Effector memory CD4-positive, alpha-beta T cell (primary cell): ENCODE data around the gene SLC39A1.
"Not testable (repeated sequence)": the region's sequence is repeated elsewhere in the genome, so short reads cannot be mapped to it uniquely, and the experiment has no call there.

ENCODE experiments used
- DNase-seq, 3 donors: peaks; one replicate each; pipeline ENCODE4 v3.0.0-alpha.2; 2020
- H3K27ac ChIP-seq: 2 replicates; pipeline ENCODE4 v1.7.0; 2013; ENCODE audit warnings: mild to moderate bottlenecking, low read length, moderate library complexity; ENCODE audit not compliant: insufficient read depth, poor library complexity, severe bottlenecking
- H3K27me3 ChIP-seq: replicated peaks from 2 replicates; pipeline ENCODE4 v1.7.0; 2013; ENCODE audit warnings: mild to moderate bottlenecking, low read length; ENCODE audit not compliant: insufficient read depth, control insufficient read depth, poor library complexity, severe bottlenecking
- H3K36me3 ChIP-seq: 2 replicates; pipeline ENCODE4 v1.7.0; 2013; ENCODE audit warnings: mild to moderate bottlenecking, low read length, moderate library complexity; ENCODE audit not compliant: control insufficient read depth, insufficient read depth
- H3K4me1 ChIP-seq: 2 replicates; pipeline ENCODE4 v1.7.0; 2013; ENCODE audit warnings: low read length, mild to moderate bottlenecking; ENCODE audit not compliant: control insufficient read depth, insufficient read depth, poor library complexity, severe bottlenecking
- H3K4me3 ChIP-seq: 2 replicates; pipeline ENCODE4 v1.7.0; 2013; ENCODE audit warnings: low read length, low read depth, mild to moderate bottlenecking; ENCODE audit not compliant: insufficient read depth, poor library complexity, severe bottlenecking
- H3K9me3 ChIP-seq: 2 replicates; pipeline ENCODE4 v1.7.0; 2013; ENCODE audit warnings: mild to moderate bottlenecking, low read length, moderate library complexity; ENCODE audit not compliant: control insufficient read depth
- total RNA-seq, 3 donors: gene quantifications; one replicate each; lab custom pipeline; 2026; lab: John Stamatoyannopoulos, UW

Gene SLC39A1
- total RNA-seq, result 1.0 to 4.4 (median 3.9) reads per million in 3 donors

DNA sequence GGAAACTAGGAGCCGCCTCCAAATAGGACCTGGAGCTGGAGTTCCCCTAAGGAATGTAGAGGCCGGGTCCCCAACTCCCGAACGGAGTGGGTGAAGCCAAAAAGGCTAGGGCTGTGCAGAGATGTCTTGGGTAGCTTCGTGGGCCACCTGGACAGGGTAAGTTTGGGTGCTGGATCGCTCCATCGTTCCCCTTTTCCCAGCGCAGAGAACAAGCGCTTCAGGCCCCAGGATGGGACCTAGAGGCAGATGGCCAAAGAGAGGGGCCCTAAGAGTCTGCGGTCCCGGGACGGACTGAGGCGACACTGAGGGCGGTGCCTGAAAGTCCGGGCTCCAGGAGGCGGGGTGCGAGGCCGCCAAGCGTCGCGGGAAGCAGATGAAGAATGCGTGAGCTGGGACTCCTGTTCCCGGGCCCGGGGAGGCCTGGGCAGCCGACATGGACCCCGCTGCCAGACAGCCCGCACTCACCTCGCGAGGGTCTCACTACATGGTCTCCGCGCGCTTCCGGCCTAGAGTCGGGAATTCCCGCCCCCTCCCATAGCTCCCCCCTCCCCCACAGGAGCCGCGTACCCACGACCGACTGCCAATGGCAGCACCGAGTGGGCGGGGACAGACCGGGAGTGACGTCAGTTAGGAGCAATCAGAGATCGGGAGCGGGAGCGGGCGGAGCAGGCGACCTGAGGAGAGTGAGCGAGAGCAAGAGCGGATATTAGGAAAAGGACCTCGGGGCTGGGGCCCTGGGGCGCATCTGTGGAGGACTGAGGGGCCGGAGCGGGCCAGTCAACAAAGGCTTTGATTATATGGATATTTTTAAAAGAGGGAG lies at the start of gene SLC39A1:
TSS of gene SLC39A1 (minus strand) at position 508 of the 820 bp plus-strand sequence. CDS start 822 bp downstream, outside the sequence.
- peak within 1 kb of the TSS; percentile 71 for H3K4me3 ChIP-seq
- peaks cover 32% of the 10 kb centered on the region for H3K4me1 ChIP-seq
- peak; percentile 91 to 96 (median 93) for DNase-seq
- peaks cover 8% of the 10 kb centered on the region for H3K36me3 ChIP-seq
- peak within 1 kb of the TSS; percentile 85 for H3K27ac ChIP-seq
- H3K9me3 ChIP-seq, result no peaks in the 10 kb centered on the region
- H3K27me3 ChIP-seq, result no peaks in the 10 kb centered on the region

- not testable (repeated sequence) for H3K27ac ChIP-seq, DNase-seq, H3K27me3 ChIP-seq, H3K36me3 ChIP-seq, H3K4me3 ChIP-seq, H3K9me3 ChIP-seq, H3K4me1 ChIP-seq
Measured at GRCh38 chr1:154012543-154012942, 49.2 kb upstream of the SLC39A1 start.

- Histone ChIP-seq H3K9me3 (no peaks in the 10 kb centered on the region), H3K4me1 (no peaks in the 10 kb centered on the region), H3K27me3 (no peaks in the 10 kb centered on the region), H3K36me3 (no peaks in the 10 kb centered on the region), H3K27ac (no peak overlapping the region), H3K4me3 (no peak overlapping the region)
- no peak for DNase-seq
Measured at GRCh38 chr1:154012129-154012528, 48.8 kb upstream of the SLC39A1 start.

DNA sequence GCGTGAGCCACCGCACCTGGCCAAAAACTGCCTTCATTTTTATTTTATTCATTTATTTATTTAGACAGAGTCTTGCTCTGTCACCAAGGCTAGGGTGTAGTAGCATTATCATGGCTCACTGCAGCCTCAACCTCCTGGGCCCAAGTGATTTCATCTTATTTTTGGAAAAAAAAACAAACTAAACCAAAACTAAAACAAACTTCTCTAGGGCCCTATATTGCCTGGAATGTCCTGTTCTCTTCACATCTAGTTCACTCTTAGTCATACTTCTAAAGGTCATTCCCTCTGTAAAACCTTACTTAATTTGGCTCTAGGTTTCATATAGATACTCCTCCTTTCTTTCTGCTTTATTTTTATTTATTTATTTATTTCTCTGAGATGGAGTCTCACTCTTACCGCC lies 42.8 kb upstream of the SLC39A1 start:
- Histone ChIP-seq H3K27ac (no peak overlapping the region), H3K9me3 (no peaks in the 10 kb centered on the region), H3K4me1 (no peaks in the 10 kb centered on the region), H3K4me3 (no peak overlapping the region), H3K36me3 (no peaks in the 10 kb centered on the region), H3K27me3 (no peaks in the 10 kb centered on the region)
- DNase-seq, result no peak

- DNase-seq, result no peak
- H3K36me3 ChIP-seq, result peaks cover 4% of the 10 kb centered on the region
- H3K4me1 ChIP-seq, result no peaks in the 10 kb centered on the region
Measured at GRCh38 chr1:154000420-154000819, 37.1 kb upstream of the SLC39A1 start.

DNA sequence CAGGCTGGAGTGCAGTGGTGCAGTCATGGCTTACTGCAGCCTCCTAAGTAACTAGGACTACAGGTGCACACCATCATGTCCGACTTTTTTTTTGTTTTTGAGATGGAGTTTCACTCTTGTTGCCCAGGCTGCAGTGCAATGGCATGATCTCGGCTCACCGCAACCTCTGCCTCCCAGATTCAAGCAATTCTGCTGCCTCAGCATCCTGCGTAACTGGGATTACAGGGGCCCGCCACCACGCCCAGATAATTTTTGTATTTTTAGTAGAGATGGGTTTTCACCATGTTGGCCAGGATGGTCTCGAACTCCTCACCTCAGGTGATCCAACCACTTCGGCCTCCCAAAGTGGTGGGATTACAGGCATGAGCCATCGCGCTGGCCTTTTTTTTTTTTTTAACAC lies 33.5 kb upstream of the SLC39A1 start:
- H3K4me3 ChIP-seq, H3K9me3 ChIP-seq, H3K27ac ChIP-seq, DNase-seq, H3K4me1 ChIP-seq, H3K27me3 ChIP-seq: not testable (repeated sequence)
- peaks cover 27% of the 10 kb centered on the region for H3K36me3 ChIP-seq

More at GRCh38 chr1:154000420-154000819, 37.1 kb upstream of the SLC39A1 start:
- H3K27ac ChIP-seq, result no peak overlapping the region
- H3K4me3 ChIP-seq, result no peak overlapping the region
- H3K9me3 ChIP-seq, result no peaks in the 10 kb centered on the region
- H3K27me3 ChIP-seq, result no peaks in the 10 kb centered on the region

- peaks cover 15% of the 10 kb centered on the region for H3K4me1 ChIP-seq
- H3K27ac ChIP-seq, result no peak overlapping the region
- no peak for DNase-seq
- H3K4me3 ChIP-seq, result no peak overlapping the region
- H3K27me3 ChIP-seq, result no peaks in the 10 kb centered on the region
- H3K9me3 ChIP-seq, result no peaks in the 10 kb centered on the region
- peaks cover 30% of the 10 kb centered on the region for H3K36me3 ChIP-seq
Measured at GRCh38 chr1:153995640-153996039, 32.3 kb upstream of the SLC39A1 start.

- peaks cover 30% of the 10 kb centered on the region for H3K36me3 ChIP-seq
- H3K27ac ChIP-seq, result no peak overlapping the region
- no peak for DNase-seq
- no peak overlapping the region for H3K4me3 ChIP-seq
- H3K4me1 ChIP-seq, result peaks cover 15% of the 10 kb centered on the region
- no peaks in the 10 kb centered on the region for H3K27me3 ChIP-seq
- no peaks in the 10 kb centered on the region for H3K9me3 ChIP-seq
Measured at GRCh38 chr1:153995202-153995601, 31.9 kb upstream of the SLC39A1 start.

GRCh38 chr1:153991806-153992205 lies 28.5 kb upstream of the SLC39A1 start:
- no peaks in the 10 kb centered on the region for H3K9me3 ChIP-seq
- DNase-seq, result no peak
- peak overlapping the region; percentile 98 for H3K27ac ChIP-seq
- no peaks in the 10 kb centered on the region for H3K27me3 ChIP-seq
- peak overlapping the region; percentile 95 for H3K4me3 ChIP-seq
- peaks cover 30% of the 10 kb centered on the region for H3K36me3 ChIP-seq
- peaks cover 17% of the 10 kb centered on the region for H3K4me1 ChIP-seq

DNA sequence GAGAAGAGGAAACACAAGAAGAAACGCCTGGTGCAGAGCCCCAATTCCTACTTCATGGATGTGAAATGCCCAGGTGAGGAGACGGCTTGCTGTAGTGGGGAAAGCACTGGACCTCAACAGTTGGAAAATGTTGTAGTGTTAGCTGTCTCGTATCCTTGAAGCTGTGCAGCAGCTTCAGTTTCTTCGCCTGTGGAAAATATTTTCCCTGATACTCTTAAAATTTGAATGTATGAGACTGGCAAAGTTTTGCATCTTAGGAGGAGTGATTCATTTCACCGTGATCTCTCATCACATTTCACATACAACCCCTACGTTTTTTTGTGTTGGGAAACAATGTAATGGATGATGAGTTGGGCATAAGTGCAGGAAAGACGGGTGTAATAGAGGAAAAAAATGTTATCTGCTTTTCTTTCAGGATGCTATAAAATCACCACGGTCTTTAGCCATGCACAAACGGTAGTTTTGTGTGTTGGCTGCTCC lies 27.9 kb upstream of the SLC39A1 start:
- peaks cover 22% of the 10 kb centered on the region for H3K4me1 ChIP-seq
- H3K4me3 ChIP-seq, result peak overlapping the region; percentile 95
- no peak for DNase-seq
- peak overlapping the region; percentile 98 for H3K27ac ChIP-seq
- H3K9me3 ChIP-seq, result no peaks in the 10 kb centered on the region
- H3K27me3 ChIP-seq, result no peaks in the 10 kb centered on the region
- peaks cover 30% of the 10 kb centered on the region for H3K36me3 ChIP-seq
